Kidney tubule cell (primary cell): ENCODE data around the gene ABCD3.
"Not testable (repeated sequence)": the region's sequence is repeated elsewhere in the genome, so short reads cannot be mapped to it uniquely, and the experiment has no call there.

ENCODE experiments used
- DNase-seq: peaks from one replicate; pipeline ENCODE4 v3.0.0-alpha.2; 2018; ENCODE audit warnings: low spot score

Gene ABCD3

DNA sequence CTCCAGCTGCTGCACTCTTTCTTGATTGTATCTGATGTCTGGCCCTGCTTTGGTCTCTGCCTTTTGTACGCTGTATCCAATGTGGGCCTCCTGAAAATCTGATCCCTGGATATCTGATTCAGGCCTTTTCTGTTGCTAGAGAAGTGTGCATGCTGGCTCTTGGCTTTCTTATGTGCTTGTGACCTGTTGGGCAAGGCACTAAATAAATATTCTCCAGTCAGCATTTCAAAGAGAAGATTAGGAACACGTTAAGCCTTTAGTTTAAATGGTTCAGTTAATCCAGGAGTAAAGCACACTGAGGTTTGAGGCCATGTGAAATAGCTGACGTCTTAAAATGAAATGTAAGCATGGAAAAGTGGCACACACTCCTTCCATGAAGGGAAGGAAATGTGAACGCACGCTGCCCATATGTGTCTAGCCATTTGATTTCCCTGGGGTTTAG, 132.6 kb downstream of the ABCD3 start:
- no peak for DNase-seq

DNA sequence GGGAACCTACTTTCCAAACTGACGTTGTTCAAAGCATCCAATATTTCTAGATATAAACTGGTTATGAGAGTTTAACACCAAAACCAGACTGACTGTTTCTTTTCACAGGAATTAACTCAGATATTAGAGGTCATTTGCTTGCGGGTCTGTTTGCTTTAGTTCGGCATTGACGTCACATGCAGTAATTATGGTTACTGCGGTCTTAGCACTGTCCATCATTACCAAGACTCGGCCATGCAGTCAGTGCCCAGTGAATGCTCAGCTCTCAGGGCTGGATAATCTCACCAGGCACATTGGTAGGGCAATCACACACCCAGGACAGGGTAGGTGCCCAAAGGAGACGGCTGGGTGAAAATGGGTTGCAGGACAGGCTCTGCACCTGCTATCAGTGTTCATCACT, 133.3 kb downstream of the ABCD3 start:
- DNase-seq: no peak

DNA sequence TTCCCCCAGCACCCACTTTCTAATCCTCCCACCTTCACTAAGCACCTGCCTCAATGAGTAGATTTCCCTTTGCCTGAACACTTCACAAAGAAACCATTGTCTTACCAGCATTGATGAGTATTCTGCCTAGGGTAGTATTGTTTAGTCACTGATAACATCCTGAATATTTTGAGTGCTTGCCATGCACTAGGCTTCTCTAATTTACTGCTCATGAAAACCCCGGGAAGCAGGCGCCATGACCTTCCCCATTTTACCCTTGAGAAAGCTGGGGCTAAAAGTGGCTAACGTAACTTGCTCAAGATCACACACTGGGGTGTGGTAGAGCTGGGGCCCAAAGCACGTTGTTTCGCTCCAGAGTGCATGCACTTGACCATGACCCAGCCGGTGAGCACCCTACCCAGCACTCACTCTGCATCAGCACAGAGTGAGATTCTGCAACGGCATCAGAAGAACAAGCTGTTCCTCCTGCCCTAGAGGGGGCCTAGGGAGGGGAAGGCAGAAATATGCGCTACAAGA, 133.9 kb downstream of the ABCD3 start:
- DNase-seq: peak; percentile 59

DNA sequence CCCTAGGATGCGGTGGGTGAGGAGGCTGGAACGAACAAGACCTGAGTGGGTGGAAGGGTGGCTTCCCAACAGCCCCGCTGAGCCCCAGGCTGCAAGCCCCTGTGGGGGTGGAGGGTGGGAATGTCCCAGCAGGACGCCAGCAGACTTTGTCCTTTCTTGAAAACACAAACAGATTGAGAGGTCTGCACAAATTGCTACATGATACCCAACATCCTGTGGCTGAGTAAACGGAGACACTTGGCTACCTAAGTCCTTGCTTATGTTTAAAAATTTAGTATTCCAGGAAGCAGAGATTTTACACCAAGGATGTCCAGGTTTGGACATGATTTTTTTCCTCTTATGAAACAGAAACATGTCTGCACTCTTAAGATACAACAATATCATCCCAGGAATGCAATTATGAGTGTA, 135.1 kb downstream of the ABCD3 start:
- no peak for DNase-seq

DNA sequence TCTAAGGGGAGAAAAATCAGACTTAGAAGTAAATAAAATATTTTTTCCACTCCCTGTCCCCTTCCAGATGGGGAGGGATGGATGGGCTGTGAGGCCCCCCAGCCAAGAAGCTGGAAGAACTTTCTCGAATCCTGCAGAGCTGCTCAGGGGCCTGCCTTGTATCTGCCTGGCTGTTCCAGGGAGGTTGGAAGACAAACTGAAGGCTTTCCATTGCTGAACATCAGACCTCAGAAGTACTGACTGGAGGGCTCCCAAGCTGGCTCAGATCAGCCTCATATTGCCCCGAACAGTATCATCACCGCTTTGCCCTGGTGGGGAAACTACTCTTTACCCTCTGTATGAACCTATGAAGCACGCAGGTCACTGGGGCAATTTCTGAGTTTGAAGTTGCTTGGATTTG, 135.7 kb downstream of the ABCD3 start:
- DNase-seq: no peak

DNA sequence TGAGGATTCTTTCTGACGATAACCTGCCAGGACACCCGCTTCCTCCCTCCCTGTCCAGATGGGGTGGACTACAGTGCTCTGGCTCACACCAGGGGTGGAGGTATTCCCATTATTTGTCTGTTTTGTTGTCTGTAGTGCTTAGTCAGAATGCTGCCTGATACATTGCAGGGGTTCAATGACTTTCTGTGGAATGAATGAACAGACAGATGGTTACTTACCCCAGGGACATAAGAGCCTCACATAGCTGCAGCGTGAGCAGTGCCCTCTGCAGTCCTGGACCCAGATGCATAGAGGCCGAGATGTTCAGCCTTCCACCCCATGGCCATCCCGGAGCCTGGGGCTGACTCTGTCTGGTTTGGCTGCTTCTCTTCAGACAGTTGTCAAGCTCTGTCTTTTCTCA, 136.4 kb downstream of the ABCD3 start:
- no peak for DNase-seq

DNA sequence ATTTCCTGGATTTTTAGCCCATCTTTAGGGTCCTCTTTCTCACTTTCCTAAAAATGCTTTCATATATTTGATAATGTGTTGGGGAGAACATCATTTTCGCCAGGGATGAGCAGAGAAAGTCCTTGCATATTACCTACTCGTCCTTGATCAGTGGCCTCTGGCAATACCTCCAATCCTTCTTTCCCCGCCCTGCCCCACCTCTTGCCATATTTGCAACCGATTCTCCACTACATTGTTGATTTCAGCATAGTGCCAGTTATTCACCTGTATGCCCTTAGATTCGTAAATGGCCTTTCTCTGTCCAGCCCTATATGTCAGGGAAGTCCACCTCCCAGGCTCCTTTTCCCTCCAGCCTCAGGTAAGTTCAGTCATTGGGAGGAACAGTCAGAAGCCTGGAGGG, 136.9 kb downstream of the ABCD3 start:
- no peak for DNase-seq

DNA sequence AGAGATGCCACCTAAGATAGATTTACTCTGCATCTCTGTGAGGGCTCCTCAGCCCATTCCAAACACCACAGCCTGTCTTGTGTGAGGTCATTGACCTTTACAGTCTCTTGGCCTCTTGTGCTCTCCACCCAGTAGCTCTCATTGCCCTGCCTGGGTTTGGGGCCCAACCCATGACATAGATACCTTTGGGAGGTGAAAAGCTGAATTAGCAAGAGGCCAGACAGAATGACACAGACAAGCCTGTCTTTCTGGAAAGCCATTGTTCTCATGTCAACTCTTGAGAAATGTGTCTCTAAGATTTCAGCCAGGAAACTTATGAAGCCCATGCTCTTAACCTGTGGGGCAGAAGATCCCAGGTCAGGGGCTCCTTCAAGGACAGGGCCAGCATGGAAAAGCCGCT, 141.7 kb downstream of the ABCD3 start:
- no peak for DNase-seq

DNA sequence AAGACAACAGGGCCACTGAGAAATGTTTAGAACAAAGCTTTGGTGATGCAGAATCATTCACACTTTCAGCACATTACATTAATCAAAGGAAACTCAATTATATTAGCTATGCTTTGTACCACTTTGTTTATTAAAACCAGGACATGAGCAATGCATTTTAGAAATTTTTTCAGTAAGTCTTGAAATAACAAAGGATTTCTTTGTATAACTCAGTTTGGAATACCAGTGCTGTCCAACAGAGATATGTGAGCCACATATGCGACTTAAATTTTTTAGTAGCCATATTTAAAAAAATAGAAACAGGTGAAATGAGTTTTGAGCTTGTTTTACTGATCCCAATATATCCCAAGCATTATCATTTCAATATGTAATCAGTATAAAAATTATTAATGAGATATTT, 142.1 kb downstream of the ABCD3 start:
- DNase-seq: no peak

DNA sequence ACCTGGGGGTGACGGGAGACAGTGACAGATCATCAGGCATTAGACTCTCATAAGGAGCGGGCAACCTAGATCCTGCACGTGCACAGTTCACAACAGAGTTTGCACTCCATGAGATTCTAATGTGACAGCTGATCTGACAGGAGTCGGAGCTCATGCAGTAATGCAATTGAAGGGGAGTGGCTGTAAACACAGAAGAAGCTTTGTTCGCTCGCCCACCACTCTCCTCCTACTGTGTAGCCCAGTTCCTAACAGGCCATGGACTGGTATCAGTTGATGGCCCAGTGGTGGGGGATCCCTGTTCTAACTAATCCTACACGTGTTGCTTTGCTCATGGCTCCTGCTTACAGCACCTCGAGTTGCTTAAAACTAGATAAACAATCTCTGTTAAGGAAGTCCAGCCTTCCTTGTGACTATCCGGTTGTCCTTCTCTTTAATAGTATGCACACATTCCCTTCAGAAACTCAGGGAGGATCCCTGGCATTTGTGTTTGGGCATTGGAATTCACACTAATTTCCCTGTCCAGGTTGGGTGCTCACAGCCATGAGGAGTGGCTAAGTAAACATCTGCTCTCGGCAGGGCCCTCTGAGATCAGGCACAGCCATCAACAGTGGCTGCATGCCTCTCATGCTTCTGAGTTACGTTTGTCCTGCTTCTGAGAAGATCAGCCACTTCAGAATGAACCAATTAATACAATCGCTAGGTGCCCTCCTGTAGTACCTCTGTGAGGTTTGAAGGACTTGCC, 144.5 kb downstream of the ABCD3 start:
- DNase-seq: peak; percentile 76

DNA sequence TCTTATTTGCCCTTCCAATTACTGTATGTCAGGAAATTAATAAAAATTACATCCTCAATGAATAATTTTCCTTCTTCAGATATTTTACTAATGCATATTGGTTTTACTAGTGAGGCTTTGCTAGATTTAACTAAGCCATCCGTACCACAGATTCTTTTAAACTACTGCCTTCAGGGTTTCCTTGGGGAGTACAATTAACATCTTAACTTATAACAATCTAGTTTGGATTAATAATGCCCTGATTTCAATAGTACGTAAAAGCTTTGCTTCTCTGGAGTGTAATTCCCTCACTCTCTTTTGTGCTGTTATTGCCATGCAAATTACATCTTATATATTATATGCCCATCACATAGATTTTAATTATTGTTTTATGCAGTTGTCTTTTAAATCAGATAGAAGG, 147.7 kb downstream of the ABCD3 start:
- no peak for DNase-seq

DNA sequence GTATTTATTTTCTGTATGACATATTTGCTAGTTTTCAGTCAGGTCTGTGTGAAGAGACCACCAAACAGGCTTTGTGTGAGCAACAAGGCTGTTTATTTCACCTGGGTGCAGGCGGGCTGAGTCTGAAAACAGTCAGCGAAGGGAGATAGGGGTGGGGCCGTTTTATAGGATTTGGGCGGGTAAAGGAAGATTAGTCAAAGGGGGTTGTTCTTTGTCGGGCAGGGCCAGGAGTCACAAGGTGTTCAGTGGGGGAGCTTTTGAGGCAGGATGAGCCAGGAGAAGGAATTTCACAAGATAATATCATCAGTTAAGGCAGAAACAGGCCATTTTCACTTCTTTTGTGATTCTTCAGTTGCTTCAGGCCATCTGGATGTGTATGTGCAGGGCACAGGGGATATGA, 148.2 kb downstream of the ABCD3 start:
- DNase-seq: not testable (repeated sequence)

DNA sequence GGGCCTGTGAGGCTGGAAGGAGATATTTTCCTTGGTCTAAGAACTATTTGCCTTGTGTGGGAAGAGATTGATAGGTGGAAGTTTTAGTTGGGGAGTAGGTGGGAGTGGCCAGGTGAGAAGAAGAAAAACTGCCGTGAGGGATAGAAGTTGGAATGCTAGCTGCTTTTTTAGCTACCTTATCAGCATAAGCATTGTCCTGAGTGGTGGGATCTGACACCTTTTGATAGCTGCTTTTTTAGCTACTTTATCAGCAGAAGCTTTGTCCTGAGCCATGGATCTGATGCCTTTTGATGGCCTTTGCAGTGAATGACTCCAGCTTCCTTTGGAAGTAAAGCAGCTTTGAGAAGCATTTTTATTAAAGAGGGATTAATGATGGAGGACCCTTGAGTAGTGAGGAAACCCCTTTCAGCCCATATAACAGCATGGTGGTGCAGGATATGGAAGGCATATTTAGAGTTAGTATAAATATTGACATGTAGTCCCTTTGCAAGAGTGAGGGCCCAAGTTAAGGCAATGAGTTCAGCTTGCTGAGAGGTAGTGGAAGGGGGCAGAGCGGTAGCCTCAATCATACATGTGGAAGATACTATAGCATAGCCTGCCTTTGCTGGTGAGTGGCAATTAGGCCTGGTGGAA, 149.9 kb downstream of the ABCD3 start:
- not testable (repeated sequence) for DNase-seq
